Fibroblast of lung (primary cell): ENCODE measurements around the gene MACROD2.

Experiments used
- CTCF ChIP-seq, 2 donors: IDR thresholded peaks in 1 of 2; conservative IDR thresholded peaks in 1 of 2; 1 replicate in 1 of 2; 2 replicates in 1 of 2; pipeline ENCODE4 v1.5.1; 2011 to 2012; ENCODE audit warnings: low read length in 2 of 2, control low read depth in 1 of 2, inconsistent platforms in 1 of 2, low read depth in 1 of 2, mild to moderate bottlenecking in 1 of 2
- EZH2 ChIP-seq: IDR thresholded peaks from 2 replicates; pipeline ENCODE4 v1.5.1; 2012; ENCODE audit warnings: low read length, control low read depth, mild to moderate bottlenecking; ENCODE audit errors: missing control alignments

GRCh38 chr20:14790190-14790589, 794.9 kb downstream of the MACROD2 start:
- TF ChIP-seq CTCF (conservative IDR thresholded peaks at IDR 0.05 in 1 of 2, IDR thresholded peaks at IDR 0.05 in 1 of 2; ENCODE audit: low read depth in 1 of 2, low read length in 2 of 2) (no peak), EZH2 (no peak)
